ENCODE data around the gene LRRC28.

Gene LRRC28

GRCh38 chr15:99343881-99344551, 92.7 kb downstream of the LRRC28 start:
- Histone ChIP-seq H3K4me3 (ENCODE audit: low read depth, low read length) (no peak overlapping the region), H3K36me3 (no peaks in the 10 kb centered on the region), H3K9me3 (no peaks in the 10 kb centered on the region), H3K27me3 (no peaks in the 10 kb centered on the region), H3K4me1 (no peaks in the 10 kb centered on the region)
- peak; percentile 61 for TF ChIP-seq CTCF (IDR thresholded peaks at IDR 0.05; ENCODE audit: low read depth, low read length)
- peak; percentile 53 for DNase-seq

GRCh38 chr15:99344639-99345038, 93.4 kb downstream of the LRRC28 start:
- no peak for TF ChIP-seq CTCF (IDR thresholded peaks at IDR 0.05; ENCODE audit: low read depth, low read length)
- no peak overlapping the region for H3K4me3 ChIP-seq (ENCODE audit: low read depth, low read length)
- no peaks in the 10 kb centered on the region for H3K9me3 ChIP-seq
- no peaks in the 10 kb centered on the region for H3K4me1 ChIP-seq
- H3K36me3 ChIP-seq = no peaks in the 10 kb centered on the region
- no peak for DNase-seq
- H3K27me3 ChIP-seq = no peaks in the 10 kb centered on the region

- DNase-seq = no peak
- H3K9me3 ChIP-seq = no peaks in the 10 kb centered on the region
- no peak for TF ChIP-seq CTCF (IDR thresholded peaks at IDR 0.05; ENCODE audit: low read depth, low read length)
- H3K4me1 ChIP-seq = no peaks in the 10 kb centered on the region
- H3K27me3 ChIP-seq = no peaks in the 10 kb centered on the region
- no peaks in the 10 kb centered on the region for H3K36me3 ChIP-seq
- H3K4me3 ChIP-seq (ENCODE audit: low read depth, low read length) = no peak overlapping the region
Measured at GRCh38 chr15:99345242-99345641, 94.0 kb downstream of the LRRC28 start.

- no peak for TF ChIP-seq CTCF (IDR thresholded peaks at IDR 0.05; ENCODE audit: low read depth, low read length)
- Histone ChIP-seq H3K36me3 (no peaks in the 10 kb centered on the region), H3K4me1 (no peaks in the 10 kb centered on the region), H3K27me3 (no peaks in the 10 kb centered on the region), H3K9me3 (no peaks in the 10 kb centered on the region), H3K4me3 (ENCODE audit: low read depth, low read length) (no peak overlapping the region)
- DNase-seq = no peak
Measured at GRCh38 chr15:99345832-99346462, 94.7 kb downstream of the LRRC28 start.

- no peak overlapping the region for H3K4me3 ChIP-seq (ENCODE audit: low read depth, low read length)
- H3K27me3 ChIP-seq = no peaks in the 10 kb centered on the region
- TF ChIP-seq CTCF (IDR thresholded peaks at IDR 0.05; ENCODE audit: low read depth, low read length) = no peak
- no peaks in the 10 kb centered on the region for H3K4me1 ChIP-seq
- H3K9me3 ChIP-seq = no peaks in the 10 kb centered on the region
- no peak for DNase-seq
- H3K36me3 ChIP-seq = no peaks in the 10 kb centered on the region
Measured at GRCh38 chr15:99347574-99347973, 96.3 kb downstream of the LRRC28 start.

- TF ChIP-seq CTCF (IDR thresholded peaks at IDR 0.05; ENCODE audit: low read depth, low read length) = no peak
Measured at GRCh38 chr15:99348412-99348811, 97.1 kb downstream of the LRRC28 start.

More at GRCh38 chr15:99348412-99348811, 97.1 kb downstream of the LRRC28 start:
- Histone ChIP-seq H3K36me3 (no peaks in the 10 kb centered on the region), H3K4me1 (no peaks in the 10 kb centered on the region), H3K4me3 (ENCODE audit: low read depth, low read length) (no peak overlapping the region), H3K9me3 (no peaks in the 10 kb centered on the region), H3K27me3 (no peaks in the 10 kb centered on the region)
- no peak for DNase-seq
